OCI-LY1 (cell line): Measurements from ENCODE around the gene GRID2.

ENCODE experiments used
- H2AFZ ChIP-seq: fragments of 200-600 bp; sonication (generic), shearing (Covaris generic); 2 replicates; pipeline ENCODE4 v1.6.0; 2014; ENCODE audit warnings: antibody characterized with exemption, mild to moderate bottlenecking, low read length
- H3F3A ChIP-seq: fragments of 200-600 bp; sonication (generic), shearing (Covaris generic); 2 replicates; pipeline ENCODE4 v1.6.0; 2014; ENCODE audit warnings: mild to moderate bottlenecking, antibody characterized with exemption, low read length, moderate library complexity; ENCODE audit not compliant: insufficient read depth
- H3K27ac ChIP-seq: fragments of 200-600 bp; sonication (generic); 2 replicates; pipeline ENCODE4 v1.5.1; 2014; ENCODE audit warnings: low read length, mixed run types, mild to moderate bottlenecking, low read depth; ENCODE audit not compliant: poor library complexity, severe bottlenecking
- H3K27me3 ChIP-seq: fragments of 200-600 bp; sonication (generic); 2 replicates; pipeline ENCODE4 v1.6.0; 2014; ENCODE audit warnings: antibody characterized with exemption, mild to moderate bottlenecking, low read length, moderate library complexity; ENCODE audit not compliant: insufficient read depth
- H3K36me3 ChIP-seq: fragments of 200-600 bp; sonication (generic); 2 replicates; pipeline ENCODE4 v1.6.1; 2014; ENCODE audit warnings: mild to moderate bottlenecking, antibody characterized with exemption, low read length, moderate library complexity, mixed read lengths; ENCODE audit not compliant: insufficient read depth
- H3K4me1 ChIP-seq: fragments of 200-600 bp; sonication (generic); 2 replicates; pipeline ENCODE4 v1.5.1; 2014; ENCODE audit warnings: mild to moderate bottlenecking, low read length, moderate library complexity; ENCODE audit not compliant: insufficient read depth, severe bottlenecking
- H3K4me2 ChIP-seq: fragments of 200-600 bp; sonication (generic), shearing (Covaris generic); 2 replicates; pipeline ENCODE4 v1.6.1; 2014; ENCODE audit warnings: low read length
- H3K4me3 ChIP-seq: fragments of 200-600 bp; sonication (generic); 2 replicates; pipeline ENCODE4 v1.5.1; 2014; ENCODE audit warnings: low read length, low read depth, mild to moderate bottlenecking, mixed read lengths; ENCODE audit not compliant: poor library complexity, severe bottlenecking
- H3K79me2 ChIP-seq: fragments of 200-600 bp; shearing (Covaris generic); 2 replicates; pipeline ENCODE4 v1.6.1; 2016; ENCODE audit warnings: mixed run types, low read length, mixed read lengths; ENCODE audit not compliant: insufficient read depth
- H3K9ac ChIP-seq: fragments of 200-600 bp; sonication (generic), shearing (Covaris generic); 2 replicates; pipeline ENCODE4 v1.6.1; 2014; ENCODE audit warnings: mild to moderate bottlenecking, low read length, mixed read lengths
- H3K9me2 ChIP-seq: fragments of 200-600 bp; sonication (generic), shearing (Covaris generic); 2 replicates; pipeline ENCODE4 v1.6.1; 2014; ENCODE audit warnings: low read depth, mild to moderate bottlenecking, low read length, mixed read lengths
- H3K9me3 ChIP-seq: fragments of 200-600 bp; shearing (Covaris generic); 2 replicates; pipeline ENCODE4 v1.6.1; 2014; ENCODE audit warnings: low read length, mixed read lengths
- H4K20me1 ChIP-seq: fragments of 200-600 bp; sonication (generic), shearing (Covaris generic); 2 replicates; pipeline ENCODE4 v1.6.0; 2016; ENCODE audit warnings: mild to moderate bottlenecking, low read length; ENCODE audit not compliant: insufficient read depth
- CTCF ChIP-seq: fragments of 200-600 bp; sonication (generic), shearing (Covaris generic); IDR thresholded peaks from 2 replicates; pipeline ENCODE4 v1.5.1; 2017; ENCODE audit warnings: mild to moderate bottlenecking, antibody characterized with exemption, low read length, moderate library complexity, mixed read lengths
- EZH2 ChIP-seq: fragments of 200-600 bp; sonication (generic), shearing (Covaris generic); IDR thresholded peaks from 2 replicates; pipeline ENCODE4 v1.8.0; 2017; ENCODE audit warnings: borderline replicate concordance, mixed run types, mild to moderate bottlenecking, antibody characterized with exemption, low read length, moderate library complexity, mixed read lengths

The GRID2 gene

GRCh38 chr4:92262371-92262770 is 41.4 kb upstream of the GRID2 start:
- Histone ChIP-seq H3K9me3 (no peaks in the 10 kb centered on the region), H3K27me3 (no peaks in the 10 kb centered on the region), H3K4me3 (no peak overlapping the region), H3K4me1 (no peaks in the 10 kb centered on the region), H3F3A (no peaks in the 10 kb centered on the region), H4K20me1 (no peaks in the 10 kb centered on the region), H3K79me2 (no peaks in the 10 kb centered on the region), H3K36me3 (no peaks in the 10 kb centered on the region), H2AFZ (no peak overlapping the region), H3K4me2 (no peak overlapping the region), H3K9ac (no peak overlapping the region), H3K27ac (no peak overlapping the region), H3K9me2 (no peaks in the 10 kb centered on the region)
- TF ChIP-seq CTCF (no peak), EZH2 (no peak)

- no peaks in the 10 kb centered on the region for H4K20me1 ChIP-seq
- H3F3A ChIP-seq: no peaks in the 10 kb centered on the region
- H3K9ac ChIP-seq: no peak overlapping the region
- H2AFZ ChIP-seq: no peak overlapping the region
- H3K4me1 ChIP-seq: no peaks in the 10 kb centered on the region
- no peak overlapping the region for H3K4me2 ChIP-seq
- H3K9me3 ChIP-seq: no peaks in the 10 kb centered on the region
- H3K36me3 ChIP-seq: no peaks in the 10 kb centered on the region
- TF ChIP-seq EZH2: no peak
- TF ChIP-seq CTCF: no peak
- H3K27me3 ChIP-seq: no peaks in the 10 kb centered on the region
- no peak overlapping the region for H3K4me3 ChIP-seq
- H3K27ac ChIP-seq: no peak overlapping the region
- H3K9me2 ChIP-seq: no peaks in the 10 kb centered on the region
- no peaks in the 10 kb centered on the region for H3K79me2 ChIP-seq
Observed at GRCh38 chr4:92263010-92263409, 40.8 kb upstream of the GRID2 start.

- no peaks in the 10 kb centered on the region for H4K20me1 ChIP-seq
- H3K36me3 ChIP-seq: no peaks in the 10 kb centered on the region
- TF ChIP-seq CTCF: no peak
- no peak for TF ChIP-seq EZH2
- no peaks in the 10 kb centered on the region for H3F3A ChIP-seq
- no peak overlapping the region for H3K4me2 ChIP-seq
- H3K9me2 ChIP-seq: no peaks in the 10 kb centered on the region
- H3K4me3 ChIP-seq: no peak overlapping the region
- H3K27ac ChIP-seq: no peak overlapping the region
- no peak overlapping the region for H2AFZ ChIP-seq
- H3K9ac ChIP-seq: no peak overlapping the region
- no peaks in the 10 kb centered on the region for H3K79me2 ChIP-seq
- no peaks in the 10 kb centered on the region for H3K4me1 ChIP-seq
- H3K27me3 ChIP-seq: no peaks in the 10 kb centered on the region
- H3K9me3 ChIP-seq: no peaks in the 10 kb centered on the region
Observed at GRCh38 chr4:92263575-92263974, 40.2 kb upstream of the GRID2 start.
